Transverse colon (tissue), 4 donors: ENCODE results near the gene FRAT2.

ENCODE experiments used
- CTCF ChIP-seq, 5 experiments: fragments of 200-600 bp in 3 of 5; fragments of 450-650 bp in 2 of 5; sonication (generic) in 3 of 5; IDR thresholded peaks; 1 replicate in 2 of 5; 2 replicates in 3 of 5; pipeline ENCODE4 v1.5.1; 2016 to 2017; ENCODE audit warnings: antibody characterized with exemption in 5 of 5, inconsistent platforms in 3 of 5, mild to moderate bottlenecking in 2 of 5, moderate library complexity in 1 of 5
- POLR2A ChIP-seq: fragments of 450-650 bp; IDR thresholded peaks from one replicate; pipeline ENCODE4 v1.6.1; 2016; ENCODE audit warnings: antibody characterized with exemption, mild to moderate bottlenecking, moderate library complexity
- POLR2AphosphoS5 ChIP-seq, 3 donors: sonication (generic); formaldehyde crosslinking; IDR thresholded peaks; one replicate each; pipeline ENCODE4 v1.6.1; 2016; ENCODE audit warnings: antibody characterized with exemption in 3 of 3

- TF ChIP-seq POLR2A (no peak), CTCF (IDR thresholded peaks at IDR 0.05) (no peak), POLR2AphosphoS5 (IDR thresholded peaks at IDR 0.05) (no peak)
Measured at GRCh38 chr10:97336006-97336405, 1.5 kb upstream of the FRAT2 start.
